Activated effector memory CD4-positive, alpha-beta T cell treated with anti-CD3 and anti-CD28 coated beads, Interleukin-2, amount 50 U/mL, for 16 hours (primary cell): ENCODE results near the gene FAT1.
"Not testable (repeated sequence)": the region's sequence is repeated elsewhere in the genome, so short reads cannot be mapped to it uniquely, and the experiment has no call there.

Experiments
- DNase-seq: peaks from one replicate; pipeline ENCODE4 v3.0.0-alpha.2; 2020

The FAT1 gene

DNA sequence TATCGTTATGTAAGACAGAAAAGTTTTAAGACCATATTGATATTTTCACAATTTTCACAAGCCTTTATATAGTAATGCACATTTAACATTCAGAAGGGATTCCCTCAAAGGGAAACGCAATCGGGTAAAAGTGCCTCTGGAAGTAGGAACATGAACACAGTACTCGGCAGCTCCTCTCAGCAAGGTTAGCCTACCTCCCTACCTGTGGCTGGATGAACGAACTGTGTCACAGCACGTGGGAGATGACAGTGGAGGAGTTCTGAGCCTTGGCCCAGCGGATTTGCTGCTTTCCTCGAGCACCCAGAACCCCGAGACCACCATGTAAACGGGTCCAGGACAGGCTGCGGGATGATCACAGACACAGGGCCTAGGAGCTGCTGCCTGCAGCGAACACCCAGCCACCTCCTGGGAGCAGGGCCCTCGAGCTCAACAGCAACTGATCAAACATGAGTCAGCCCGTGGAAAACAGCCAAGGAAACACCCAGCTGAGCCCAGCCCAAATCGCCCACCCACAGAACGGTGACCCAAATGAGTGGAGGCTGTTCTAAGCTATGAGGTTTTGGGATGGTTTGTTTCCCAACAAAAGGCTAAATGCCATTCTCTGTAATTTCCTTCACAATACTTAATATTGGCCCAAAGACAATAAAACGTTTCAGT lies 30.4 kb downstream of the FAT1 start:
- DNase-seq: no peak

DNA sequence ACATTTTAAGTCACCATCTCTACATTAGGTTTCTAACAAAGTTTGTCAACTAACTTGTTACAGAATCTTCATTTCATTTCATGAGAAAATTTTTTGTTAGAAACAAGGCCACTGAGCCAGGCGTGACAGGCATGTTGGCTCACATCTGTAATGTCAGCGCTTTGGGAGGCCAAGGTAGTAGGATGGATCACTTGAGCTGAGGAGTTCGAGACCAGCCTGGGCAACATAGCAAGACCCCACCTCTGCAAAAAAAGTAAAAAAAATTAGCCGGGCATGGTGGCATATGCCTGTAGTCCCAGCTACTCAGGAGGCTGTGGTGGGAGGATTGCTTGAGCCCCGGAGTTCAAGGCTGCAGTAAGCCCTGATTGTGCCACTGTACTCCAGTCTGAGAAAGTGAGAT lies 32.3 kb downstream of the FAT1 start:
- no peak for DNase-seq

DNA sequence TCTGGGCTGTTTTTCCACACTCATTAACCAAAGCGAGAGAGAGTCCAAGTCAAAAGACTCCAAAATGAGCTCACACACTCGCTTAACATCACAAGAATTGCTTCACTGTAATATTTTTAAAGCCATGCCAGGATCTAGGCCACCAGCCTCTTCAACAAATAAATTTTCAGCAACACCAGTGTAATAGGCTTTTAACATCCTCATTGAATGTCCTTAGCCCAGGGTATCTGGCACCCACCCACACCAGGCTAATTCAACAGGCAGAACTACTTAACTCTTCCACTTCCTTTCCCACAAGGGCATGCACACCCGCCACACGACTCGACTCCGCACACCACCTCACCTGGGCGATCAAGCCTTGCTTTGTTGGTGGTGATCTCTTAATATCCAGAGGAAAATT lies 34.2 kb downstream of the FAT1 start:
- no peak for DNase-seq

DNA sequence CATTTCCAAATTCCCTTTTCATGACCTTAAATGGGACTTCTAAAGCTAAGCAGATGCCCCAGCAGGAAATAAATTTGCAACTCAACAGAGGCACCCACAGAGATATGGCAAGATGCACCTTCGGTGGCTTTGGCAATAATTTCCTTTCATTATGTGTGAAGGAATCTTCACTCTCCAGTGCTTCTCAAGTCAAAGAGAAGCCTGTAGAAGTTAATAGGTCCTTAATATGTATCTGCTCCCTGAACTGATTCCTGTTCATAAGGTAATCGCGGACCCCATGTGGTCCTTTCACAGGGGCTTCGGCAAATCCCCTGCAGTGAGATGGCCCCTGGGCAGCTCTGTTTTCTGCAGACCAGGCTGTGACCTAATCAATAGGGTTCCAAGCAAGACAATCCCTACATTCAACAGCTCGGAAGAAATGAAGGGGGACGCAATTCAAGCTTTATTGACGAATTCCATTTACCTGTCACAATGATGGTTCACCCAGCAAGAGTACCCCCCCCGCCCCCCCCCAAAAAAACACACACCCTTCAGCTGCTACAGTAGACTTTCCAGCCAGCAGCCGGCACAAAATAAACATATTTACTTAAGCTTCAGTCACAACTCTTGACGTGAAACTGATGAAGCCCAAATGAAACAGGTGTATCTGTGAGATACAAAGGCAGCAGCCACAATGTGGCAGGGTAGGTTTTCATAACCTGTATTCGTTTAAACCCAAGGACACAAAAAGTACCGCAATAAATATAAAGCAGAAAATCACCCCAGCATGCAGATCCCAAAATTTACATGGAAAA lies 35.3 kb downstream of the FAT1 start:
- no peak for DNase-seq

DNA sequence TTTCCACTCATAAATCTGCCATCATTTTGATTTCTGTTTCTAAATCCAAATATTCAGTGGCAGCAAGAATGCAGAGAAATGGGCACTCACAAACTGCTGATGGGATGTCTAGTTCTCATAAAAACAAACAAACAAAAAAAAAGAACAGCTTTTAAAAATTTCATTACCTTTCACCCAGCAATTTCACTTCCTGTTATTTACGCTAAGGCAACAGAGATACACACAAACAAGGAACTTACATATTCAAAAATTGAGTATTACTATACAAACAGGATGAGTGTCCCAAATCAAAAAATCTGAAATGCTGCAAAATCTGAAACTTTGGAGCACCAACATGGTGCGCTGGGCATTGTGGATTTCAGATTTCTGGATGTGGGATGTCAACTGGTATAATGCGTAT lies 36.4 kb downstream of the FAT1 start:
- DNase-seq: no peak

DNA sequence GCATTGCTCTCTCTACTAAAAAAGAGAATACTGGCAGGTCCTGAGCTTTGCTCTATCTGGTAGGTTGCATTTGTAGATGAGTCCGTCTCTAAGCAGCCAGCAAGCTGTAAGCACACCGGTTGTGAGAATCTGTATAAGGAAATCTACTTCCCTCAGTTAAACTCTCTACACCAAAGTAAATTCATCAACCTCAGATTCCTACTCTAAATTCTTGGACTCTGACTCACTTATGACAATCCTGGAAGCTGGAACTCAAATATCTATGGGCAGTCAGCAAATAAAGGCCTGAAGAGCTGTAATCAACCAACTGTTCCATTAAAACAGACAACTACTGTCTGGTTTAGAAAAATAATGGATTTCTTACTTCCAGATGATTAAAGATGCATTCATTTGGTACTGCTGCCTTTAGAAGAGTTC lies 37.9 kb downstream of the FAT1 start:
- no peak for DNase-seq

DNA sequence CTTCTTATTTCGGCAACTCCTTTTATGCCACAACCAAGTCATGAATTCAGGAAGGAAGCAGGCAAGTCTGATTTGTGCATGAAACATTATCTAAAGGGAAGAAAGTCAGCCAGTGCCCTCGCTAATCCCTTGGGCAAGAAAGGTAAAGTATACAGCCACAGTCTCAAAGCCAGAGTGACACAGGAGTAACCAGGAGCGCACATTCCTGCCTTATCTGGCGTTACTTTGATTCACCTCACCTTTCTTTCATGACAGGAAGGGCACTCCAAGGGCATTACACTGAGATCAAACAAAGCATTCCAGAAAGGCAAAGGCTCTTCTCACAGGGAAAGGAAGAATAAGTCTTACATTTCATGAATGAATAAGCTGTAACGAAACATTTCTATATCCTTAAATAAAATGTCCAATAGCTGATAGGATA lies 38.8 kb downstream of the FAT1 start:
- no peak for DNase-seq

DNA sequence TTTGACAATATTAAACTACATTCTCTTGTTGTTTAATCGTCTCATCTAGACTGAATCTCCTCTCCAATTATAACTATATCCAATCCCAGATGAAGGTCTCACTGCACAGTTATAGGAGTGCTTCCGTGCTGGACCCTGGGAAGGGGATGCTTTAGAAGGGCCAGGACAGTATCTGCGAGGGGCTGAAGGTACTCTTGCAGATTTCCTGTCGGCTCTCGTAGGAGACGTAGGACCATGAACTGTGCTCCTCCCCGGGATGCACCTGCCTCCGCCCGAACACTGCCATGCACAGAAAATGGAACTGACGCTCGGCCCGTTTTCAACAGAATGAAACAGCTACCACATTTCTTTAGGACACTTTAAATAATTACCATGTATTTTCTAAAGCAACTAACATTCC lies 39.4 kb downstream of the FAT1 start:
- DNase-seq: no peak

DNA sequence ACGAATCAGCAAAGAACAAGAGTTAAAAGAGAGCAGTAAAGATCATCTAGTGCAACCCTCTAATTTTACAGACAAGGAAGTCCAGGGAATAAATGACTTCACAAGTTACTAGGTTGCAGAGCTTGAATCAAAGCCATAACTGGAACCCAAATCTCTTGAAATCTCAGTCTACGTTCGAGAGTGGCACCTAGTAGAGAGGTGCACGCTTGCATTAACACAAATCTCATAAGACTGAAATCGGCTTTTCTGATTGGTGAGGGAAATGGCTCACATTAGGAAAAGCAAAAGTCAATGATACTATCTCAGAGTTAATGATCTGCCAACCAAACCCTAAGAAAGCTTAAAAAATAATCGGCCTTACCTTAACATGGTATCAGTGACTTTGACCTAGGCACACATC lies 43.0 kb downstream of the FAT1 start:
- DNase-seq: no peak

DNA sequence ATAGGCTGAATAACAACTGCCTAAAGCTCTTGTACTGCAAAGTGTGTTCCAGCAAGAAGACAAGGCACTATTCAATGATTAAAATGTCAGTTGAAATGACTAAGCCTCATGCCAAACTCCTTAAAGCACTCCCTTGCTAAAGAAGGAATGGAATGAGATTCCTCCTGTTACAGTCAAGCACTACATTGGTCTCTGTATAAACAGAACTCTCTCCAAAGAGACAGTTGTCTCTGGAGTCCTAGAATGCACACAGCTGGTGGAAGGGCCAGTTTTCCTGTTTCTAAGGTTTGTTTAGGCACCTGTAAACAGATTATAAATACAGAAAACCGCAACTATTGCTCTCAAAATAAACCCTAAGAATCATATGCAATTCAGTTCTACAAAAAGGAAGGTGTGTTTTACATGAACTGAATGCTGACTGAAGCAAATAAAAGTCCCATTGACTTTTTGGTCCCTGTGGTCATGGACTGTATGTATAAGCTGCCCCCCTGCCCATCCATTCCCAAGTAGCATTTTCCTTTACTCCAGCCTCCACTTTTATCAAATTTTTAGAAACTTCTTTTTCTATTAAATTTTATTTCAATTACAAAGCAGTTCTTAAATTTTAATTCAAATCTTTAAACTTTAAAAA lies 47.0 kb downstream of the FAT1 start:
- no peak for DNase-seq

DNA sequence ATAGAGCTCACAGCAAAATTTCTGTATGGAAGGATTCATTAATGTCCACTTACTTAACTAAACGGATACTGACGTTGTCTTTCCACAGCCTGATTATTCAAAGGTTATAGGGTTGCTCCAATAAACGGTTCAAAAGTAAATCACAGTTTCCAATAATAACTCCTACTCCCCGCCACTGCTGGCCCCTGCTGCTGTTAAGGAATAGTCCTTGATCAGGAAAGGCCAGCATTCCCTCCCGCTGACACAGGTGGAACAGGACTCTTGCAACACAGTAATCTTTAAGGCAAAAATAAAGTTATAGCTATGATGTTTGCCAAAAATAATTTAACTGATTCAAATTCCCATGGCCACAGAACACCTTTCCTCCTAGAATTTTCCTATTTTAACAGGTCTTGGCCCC lies 53.9 kb downstream of the FAT1 start:
- no peak for DNase-seq

DNA sequence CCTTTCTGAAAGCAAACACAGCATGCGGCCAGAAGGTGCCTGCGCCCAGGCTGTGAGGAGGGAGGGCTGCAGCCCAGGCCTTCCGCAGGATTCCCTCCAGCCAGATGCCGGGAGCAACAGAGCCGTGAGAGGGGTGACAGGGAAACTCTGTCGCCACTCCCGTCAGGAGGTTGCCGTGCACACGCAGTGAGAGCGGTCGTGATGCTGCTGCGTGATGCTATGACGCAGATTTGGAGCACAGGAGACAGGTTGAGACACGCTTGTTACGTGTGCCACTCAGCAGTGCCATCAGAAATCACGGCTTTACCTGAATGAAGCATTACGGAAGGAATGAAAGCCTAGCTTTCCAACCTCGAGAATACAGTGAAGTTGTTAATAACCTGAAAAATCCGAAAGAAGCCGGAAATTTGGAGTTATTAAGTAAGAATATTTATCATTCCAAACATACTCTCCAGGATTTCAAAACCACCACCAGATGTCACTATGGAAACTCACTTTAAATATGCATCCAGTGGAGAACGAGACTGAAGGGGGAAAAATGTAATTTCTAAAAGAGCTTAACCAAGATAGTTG lies 54.4 kb downstream of the FAT1 start:
- no peak for DNase-seq

DNA sequence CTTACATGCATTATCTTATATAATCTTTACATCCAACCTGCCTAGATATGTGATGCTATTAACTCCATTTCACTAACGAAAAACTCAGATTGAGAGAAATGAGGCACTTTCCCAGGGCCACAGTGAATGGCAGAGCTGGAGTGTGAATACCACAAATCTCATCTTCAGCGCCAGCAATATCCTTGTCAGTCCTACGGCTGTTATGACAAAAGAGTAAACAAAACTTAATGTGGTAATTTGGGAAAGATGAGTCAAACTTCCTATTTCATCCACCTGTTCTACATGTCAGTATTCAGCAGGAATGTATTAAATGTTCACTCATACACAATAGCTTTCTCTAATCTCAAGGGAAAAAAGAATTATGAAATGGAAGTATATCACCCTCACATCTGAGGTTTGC lies 56.9 kb downstream of the FAT1 start:
- DNase-seq: no peak

DNA sequence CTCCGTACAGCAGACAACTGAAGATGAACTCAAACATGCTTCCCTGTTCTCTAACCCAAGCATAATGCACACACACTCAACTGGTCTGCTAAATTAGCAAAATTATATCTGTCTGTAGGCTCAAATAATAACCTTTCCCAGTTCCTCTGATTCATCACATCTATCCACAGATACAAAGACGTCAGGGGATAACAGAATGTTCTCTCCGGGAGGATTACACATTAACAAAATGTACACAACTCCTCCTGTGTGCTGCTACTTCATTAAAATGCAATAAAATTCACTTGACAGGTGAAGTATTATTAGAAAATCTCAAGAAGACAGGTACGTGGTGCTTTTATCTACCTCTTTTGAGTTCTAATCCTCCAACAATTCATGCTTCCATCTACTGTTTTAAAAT lies 57.4 kb downstream of the FAT1 start:
- no peak for DNase-seq

DNA sequence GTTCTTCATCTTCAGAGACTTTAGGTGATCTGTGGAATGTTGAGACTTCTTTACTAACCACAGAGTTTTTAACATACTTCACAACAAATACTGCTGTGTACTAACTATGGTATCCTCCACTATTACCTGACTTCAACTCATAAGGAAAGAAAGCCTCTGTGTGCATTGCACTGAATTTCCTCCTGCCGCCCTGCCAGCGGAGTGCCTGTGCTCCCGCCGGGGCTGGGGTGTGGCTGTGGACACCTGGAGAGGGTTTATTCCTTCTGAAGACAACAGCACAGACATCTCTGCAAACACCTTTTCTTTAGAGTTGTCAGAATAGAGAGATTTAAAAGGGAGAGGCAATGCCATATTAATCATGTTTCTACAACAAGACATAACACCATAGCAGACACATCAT lies 63.3 kb downstream of the FAT1 start:
- no peak for DNase-seq

DNA sequence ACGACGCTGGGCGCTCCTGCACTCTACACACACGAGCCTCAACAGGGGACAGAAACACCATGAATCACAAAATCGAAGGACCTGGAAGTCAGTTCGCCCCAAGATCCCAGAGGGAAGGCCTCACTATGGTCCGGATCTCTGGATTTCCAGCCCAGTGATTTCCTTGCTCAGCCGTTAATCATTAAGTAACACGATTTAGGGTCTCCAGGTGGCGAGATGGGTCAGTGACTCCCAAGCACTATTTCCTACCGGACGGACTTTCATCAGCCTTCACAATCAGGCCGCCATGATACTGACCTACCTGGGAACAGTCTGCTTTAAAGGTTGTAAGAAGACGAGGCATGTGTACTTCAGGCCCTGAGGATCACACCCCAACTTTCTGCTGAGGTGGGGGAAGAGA lies 63.7 kb downstream of the FAT1 start:
- DNase-seq: no peak

DNA sequence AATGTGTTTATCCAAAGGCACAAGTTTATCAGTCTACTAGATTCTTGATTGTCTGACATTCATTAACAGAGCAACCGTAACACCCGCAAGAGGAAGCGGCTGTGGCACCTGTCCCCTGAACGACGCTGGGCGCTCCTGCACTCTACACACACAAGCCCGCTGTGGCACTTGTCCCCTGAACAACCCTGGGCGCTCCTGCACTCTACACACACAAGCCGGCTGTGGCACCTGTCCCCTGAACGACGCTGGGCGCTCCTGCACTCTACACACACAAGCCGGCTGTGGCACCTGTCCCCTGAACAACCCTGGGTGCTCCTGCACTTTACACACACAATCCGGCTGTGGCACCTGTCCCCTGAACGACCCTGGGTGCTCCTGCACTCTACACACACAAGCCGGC lies 64.2 kb downstream of the FAT1 start:
- DNase-seq: not testable (repeated sequence)

DNA sequence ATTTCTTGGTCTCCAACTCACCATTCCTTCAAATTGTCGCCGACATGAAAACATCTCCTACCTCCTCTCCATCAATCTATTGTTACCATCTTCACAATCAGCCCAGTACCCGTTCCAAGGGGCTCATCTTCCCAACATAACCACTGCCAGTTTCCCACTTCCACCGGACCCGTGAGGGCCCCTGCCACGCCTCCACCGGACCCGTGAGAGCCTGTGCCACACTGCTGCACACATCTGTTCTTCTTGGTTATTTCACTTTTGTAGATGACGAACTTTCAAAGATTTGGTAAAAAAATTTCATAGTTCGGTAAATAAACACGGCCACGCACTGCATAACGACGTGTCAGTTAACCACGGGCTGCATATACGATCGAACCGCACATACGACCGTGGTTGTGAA lies 65.0 kb downstream of the FAT1 start:
- no peak for DNase-seq

DNA sequence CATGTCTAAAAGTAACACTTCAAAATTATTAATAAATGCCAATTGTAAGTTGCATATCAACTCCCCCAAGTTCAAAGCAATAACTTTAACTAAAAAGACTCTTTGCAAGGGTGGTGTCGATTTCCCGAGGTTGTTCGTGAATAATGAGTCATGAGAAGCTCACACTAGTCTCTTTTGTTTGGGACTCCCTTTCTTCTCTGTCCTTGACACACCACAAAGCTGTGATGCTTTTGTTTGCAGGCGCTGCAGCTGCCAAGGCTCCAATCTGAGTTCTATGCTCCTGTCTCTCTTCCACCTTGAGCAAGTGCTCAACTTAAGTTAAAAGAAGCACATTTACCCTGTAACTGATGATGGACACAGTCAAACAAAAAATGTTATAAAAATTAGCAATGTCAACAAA lies 65.9 kb downstream of the FAT1 start:
- DNase-seq: no peak

DNA sequence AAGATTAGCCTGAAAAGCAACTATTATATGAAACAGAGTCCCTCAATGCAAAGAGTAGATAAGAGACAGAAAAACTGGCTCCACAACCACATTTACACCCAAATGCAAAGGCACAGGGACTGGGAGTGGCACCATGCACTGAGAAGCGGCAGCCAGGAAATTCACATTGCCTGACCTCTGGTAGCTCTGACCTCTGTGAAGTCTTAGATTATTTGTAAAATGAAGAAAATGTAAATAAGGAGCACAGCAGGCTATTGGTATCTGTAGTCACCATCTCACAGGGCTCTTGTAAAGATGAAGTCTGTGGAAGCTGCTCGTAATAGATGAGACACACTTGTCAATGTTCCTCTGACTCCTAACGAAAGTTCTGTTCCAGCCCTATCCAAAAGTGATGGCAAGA lies 69.7 kb downstream of the FAT1 start:
- DNase-seq: no peak

DNA sequence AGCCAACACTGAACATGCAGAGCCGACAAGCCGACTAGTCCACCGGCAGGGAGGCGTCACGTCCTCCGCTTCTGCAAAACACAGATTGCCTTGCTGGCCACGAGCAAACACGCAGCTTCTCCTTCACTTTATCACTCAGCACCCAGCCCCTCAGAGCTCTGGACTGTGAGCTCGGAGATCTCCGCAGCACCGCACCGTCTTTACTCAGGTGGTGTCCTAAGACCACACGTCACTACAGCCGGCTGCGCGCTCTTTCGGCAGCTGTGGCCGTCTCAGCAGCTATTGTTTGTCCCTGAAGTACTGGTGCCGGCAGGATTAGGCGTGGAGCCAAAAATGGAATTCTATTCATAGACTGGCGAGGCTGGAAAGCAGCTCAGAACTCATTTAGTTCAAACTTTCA lies 72.0 kb downstream of the FAT1 start:
- DNase-seq: no peak

DNA sequence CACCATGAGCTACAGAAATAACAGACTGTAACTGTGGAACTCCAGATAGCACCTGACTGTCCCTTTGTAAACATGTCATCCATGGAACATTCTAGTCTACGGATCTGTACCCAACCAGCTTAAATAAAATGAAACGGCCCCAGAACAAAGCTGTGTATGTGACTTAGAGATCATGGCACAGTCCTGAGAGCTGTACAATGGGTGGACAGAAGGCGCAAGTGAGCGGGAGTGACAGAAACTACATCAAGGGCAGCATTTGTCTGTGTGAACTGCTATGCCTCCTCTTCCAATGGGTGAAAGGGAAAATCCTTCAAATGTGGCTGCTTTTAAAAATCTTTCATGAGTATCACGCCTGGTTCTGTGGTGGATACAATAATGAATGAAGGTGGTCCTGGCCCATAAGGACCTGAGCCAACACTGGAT lies 72.5 kb downstream of the FAT1 start:
- no peak for DNase-seq

DNA sequence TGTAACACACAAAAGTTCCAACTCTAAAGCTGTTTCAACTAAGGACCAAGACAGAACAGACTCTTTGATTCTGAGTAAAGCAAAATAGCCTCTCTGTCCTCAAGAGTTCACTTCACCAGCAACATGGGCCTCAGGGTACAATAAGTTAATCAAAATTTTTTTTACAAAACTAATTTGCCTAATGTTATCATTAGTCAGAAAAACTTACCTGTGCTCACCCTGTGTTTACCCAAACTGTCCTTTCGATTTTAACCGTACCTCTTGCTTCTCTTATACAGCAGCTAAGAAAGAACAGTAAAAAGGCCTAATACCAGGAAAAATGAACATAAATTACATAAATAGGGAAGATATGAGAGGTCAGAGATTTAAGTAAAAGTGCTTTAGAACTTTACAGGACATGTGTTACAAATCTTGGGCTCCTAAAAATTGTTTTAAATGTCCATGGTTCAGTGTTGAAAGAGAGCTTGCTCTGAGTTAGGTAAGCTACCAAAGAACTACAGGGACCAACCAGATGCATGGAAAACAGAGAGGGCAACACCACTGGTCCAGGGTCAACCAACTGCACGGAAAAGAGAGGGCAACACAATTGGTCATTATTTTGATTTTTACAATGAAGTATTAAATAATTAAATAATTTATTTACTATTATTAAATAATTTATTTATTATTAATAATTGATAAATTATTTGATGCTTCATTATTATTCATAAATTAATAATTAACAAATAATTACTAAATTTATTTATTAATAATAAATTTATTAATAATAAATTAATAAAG lies 73.1 kb downstream of the FAT1 start:
- no peak for DNase-seq
